ENCODE data around the gene CENPB. TPM values are rescaled to one million over a fixed set of nuclear protein-coding genes. Genes with fewer than 3 reads are reported as not detected.

Gene CENPB
- total RNA-seq, 1 donor from 2014 or later: 82.3 TPM

DNA sequence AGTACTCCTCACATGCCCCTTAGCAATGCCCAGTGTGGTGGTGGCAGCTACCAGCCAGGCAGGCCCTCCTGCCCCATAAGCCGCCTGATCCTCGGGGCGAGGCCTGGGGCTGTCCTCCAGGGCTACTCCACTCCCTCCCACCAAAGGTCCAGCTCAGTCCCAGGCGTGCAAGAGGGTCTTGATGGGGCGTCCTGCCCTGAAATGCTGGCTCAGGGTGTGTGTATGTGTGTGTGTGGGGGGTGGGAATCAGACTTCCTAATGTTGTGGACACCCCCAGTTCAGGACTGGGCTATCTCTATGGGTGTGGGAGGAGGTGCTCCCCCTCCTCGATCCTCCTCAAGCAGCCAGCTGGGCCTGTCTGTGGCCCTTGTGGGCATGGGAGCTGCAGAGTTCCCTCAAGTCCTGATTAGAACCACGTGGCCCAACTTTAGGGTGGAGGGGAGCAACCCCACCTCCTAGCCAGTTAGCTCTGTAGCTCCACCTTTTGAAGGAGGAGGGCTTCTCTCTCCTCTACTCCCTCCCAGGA, 46.6 kb downstream of the CENPB start:
- no peak overlapping the region for H3K4me3 ChIP-seq (ENCODE audit: low read depth, low read length)
- DNase-seq (ENCODE audit: low read depth): no peak
- TF ChIP-seq, protein P1, sequence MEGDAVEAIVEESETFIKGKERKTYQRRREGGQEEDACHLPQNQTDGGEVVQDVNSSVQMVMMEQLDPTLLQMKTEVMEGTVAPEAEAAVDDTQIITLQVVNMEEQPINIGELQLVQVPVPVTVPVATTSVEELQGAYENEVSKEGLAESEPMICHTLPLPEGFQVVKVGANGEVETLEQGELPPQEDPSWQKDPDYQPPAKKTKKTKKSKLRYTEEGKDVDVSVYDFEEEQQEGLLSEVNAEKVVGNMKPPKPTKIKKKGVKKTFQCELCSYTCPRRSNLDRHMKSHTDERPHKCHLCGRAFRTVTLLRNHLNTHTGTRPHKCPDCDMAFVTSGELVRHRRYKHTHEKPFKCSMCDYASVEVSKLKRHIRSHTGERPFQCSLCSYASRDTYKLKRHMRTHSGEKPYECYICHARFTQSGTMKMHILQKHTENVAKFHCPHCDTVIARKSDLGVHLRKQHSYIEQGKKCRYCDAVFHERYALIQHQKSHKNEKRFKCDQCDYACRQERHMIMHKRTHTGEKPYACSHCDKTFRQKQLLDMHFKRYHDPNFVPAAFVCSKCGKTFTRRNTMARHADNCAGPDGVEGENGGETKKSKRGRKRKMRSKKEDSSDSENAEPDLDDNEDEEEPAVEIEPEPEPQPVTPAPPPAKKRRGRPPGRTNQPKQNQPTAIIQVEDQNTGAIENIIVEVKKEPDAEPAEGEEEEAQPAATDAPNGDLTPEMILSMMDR (conservative IDR thresholded peaks at IDR 0.05; ENCODE audit: low read depth, low read length): no peak

DNA sequence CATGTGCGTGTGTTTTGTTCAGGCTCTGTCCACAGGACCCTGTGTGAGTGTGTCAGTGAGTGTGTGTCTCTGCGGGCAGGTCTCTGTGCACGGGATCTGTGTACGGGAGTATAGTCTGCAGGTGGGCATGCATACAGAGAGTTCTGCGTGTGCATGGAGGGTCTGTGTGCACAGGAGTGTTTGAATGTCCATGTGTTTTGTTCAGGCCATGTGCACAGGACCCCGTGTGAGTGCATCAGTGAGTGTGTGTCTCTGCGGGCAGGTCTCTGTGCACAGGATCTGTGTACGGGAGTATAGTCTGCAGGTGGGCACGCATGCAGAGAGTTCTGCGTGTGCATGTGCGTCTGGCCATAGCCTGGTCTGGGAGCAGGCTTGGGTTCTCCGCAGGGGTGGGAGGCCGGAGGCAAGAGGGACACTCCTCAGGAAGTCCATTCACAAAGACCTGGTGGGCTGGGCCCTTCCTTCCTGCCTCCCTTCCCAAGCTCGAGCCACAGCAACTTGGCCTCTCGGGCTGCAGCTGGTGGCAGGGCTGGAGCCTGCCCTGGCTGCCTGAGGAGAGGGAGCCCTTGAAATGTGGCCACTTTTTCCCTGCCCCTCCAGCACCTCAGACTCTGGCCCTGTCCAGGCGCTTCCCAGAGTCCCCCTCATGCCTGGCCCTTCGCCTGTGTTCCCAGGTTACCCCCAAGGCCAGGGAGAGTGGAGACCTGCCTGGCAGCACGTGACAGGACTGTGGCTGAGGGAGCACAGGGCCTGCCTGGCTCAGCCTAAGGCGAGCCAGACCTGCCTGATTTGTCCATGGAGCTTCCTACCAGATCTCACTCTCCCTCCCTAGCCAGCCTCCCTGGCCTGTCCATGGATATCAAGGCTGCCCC, 47.2 kb downstream of the CENPB start:
- TF ChIP-seq, protein P1 (conservative IDR thresholded peaks at IDR 0.05; ENCODE audit: low read depth, low read length): no peak
- DNase-seq (ENCODE audit: low read depth): no peak
- no peak overlapping the region for H3K4me3 ChIP-seq (ENCODE audit: low read depth, low read length)

DNA sequence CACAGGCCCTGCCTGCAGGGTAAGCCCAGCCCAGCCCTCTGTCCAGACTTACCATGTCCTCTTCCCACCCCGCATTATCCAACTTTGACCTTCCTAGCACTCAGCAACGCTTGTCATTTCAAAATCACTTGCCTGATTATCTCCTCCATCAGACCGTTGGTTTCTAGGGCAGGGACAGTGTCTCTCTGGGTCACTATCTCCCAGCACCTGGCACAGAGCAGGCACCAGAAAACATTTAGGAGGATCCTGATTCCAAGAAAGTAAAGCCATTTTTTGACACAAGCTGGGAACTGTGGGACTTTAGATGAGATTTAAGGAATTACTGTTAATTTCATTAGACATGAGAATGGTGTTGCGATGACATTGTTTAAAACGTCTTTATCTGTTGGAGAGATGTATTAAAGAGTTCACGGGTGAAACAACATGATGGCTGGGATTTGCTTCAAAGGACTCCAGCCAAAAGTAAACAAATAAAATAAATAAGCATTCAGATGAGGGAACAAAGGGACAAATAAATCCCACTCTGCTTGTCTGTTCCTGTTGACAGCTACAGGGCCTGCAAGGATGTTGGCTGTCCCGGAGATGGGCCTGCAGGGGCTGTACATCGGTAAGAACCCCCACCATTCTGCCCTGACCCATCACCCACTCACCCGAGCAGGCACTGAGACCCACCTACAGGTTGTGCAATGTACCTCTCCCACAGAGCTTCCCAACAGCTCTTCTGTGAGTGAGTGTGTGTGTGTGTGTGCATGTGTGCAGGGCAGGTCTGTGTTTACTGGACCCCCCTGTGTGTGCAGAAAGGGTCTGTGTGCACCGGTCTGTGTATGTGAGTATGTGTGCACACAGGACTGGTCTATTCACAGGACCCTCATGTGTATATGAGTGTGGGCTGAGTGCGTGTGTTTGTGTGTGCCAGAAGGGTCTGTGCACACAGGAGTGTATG, 48.2 kb downstream of the CENPB start:
- DNase-seq (ENCODE audit: low read depth): no peak
- TF ChIP-seq, protein P1 (conservative IDR thresholded peaks at IDR 0.05; ENCODE audit: low read depth, low read length): no peak
- H3K4me3 ChIP-seq (ENCODE audit: low read depth, low read length): no peak overlapping the region

DNA sequence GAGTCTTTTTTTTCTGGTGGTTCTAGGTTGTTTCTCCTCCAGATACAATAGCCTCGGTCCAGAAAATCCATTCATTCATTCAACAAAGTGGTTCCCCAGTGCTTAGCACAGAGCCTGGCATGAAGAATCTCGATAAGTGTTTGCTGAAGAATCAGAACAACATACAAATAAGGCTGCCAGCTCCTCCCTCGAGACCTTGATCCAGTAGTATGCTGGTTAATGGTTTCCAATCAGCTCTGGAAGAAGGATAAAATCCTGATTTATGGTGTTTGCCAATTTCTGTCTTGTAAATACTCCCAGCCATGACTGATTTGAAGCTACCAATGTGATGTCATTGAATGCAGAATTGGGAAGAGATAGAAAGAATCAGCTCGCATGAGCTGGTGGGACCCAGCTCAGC, 50.8 kb downstream of the CENPB start:
- TF ChIP-seq, protein P1 (conservative IDR thresholded peaks at IDR 0.05; ENCODE audit: low read depth, low read length): no peak
- no peak for DNase-seq (ENCODE audit: low read depth)
- H3K4me3 ChIP-seq (ENCODE audit: low read depth, low read length): no peak overlapping the region

DNA sequence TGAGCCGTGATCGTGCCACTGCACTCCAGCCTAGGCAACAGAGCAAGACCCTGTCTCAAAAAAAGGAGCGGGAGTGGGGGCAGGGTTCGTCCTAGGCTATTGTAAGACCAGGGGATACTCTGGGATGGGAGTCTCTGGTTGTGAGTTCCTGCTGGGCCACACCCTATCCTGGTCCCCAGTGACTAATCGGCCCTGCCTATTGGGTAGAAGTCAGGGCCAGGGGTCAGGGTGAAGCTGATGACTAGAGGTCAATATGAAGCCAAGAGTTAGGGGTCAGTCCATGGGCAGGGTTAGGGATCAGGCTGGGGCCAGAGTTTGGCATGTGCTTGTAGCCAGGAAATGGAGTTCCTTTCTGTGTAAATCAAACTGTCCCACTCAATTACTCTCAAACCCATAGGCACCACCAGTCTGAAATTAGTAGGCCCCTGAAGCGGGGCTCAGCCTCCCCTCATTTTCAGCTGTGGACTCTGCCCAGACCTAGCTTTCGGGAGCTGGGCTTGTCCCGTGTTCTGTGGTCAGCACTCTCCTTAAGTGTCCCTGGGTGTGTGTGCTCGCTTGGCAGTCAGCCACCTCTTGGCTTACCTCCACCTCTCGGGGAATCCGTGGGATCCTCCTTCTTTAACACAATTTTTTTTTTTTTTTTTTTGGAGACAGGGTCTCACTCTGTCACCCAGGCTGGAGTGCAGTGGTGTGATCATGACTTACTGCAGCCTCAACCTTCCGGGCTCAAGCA, 52.3 kb downstream of the CENPB start:
- H3K4me3 ChIP-seq (ENCODE audit: low read depth, low read length): no peak overlapping the region
- no peak for DNase-seq (ENCODE audit: low read depth)
- TF ChIP-seq, protein P1 (conservative IDR thresholded peaks at IDR 0.05; ENCODE audit: low read depth, low read length): no peak

Other genes starting within 250 kb of the CENPB start
- gene GFRA4, start 123.3 kb downstream of the CENPB start, total RNA-seq: not detected in 2 replicates
- not detected in 2 replicates for gene ADAM33, start 104.7 kb downstream of the CENPB start, total RNA-seq
- not detected in 2 replicates for gene SIGLEC1, start 74.1 kb downstream of the CENPB start, total RNA-seq
- gene HSPA12B, start 54.1 kb downstream of the CENPB start, total RNA-seq: not detected in 2 replicates
- 62.0 and 64.6 TPM in 2 replicates for gene ADISSP, start 19.0 kb downstream of the CENPB start, total RNA-seq
- gene SPEF1, start 5.3 kb downstream of the CENPB start, total RNA-seq: 0.92 TPM in 1 of 2 replicates, not detected in the other
- gene CDC25B, start 9.6 kb upstream of the CENPB start, total RNA-seq: 42.3 and 46.6 TPM in 2 replicates
- gene AP5S1, start 33.8 kb upstream of the CENPB start, total RNA-seq: 14.4 and 22.5 TPM in 2 replicates
- 20.8 and 22.2 TPM in 2 replicates for gene MAVS, start 60.1 kb upstream of the CENPB start, total RNA-seq
- gene PANK2, start 102.6 kb upstream of the CENPB start, total RNA-seq: 29.3 and 45.4 TPM in 2 replicates
- gene RNF24, start 228.8 kb upstream of the CENPB start, total RNA-seq: 9.1 and 9.7 TPM in 2 replicates